Cardiac fibroblast (primary cell): Measurements from ENCODE around the gene BCL2L15.

Experiments used
- DNase-seq, 2 donors: peaks; one replicate each; pipeline versions ENCODE4 v3.0.0 to v3.0.0-alpha.2; 2010; ENCODE audit warnings: low read depth in 2 of 2
- H3K4me3 ChIP-seq, 2 donors: replicated peaks in 1 of 2; 1 replicate in 1 of 2; 2 replicates in 1 of 2; pipeline ENCODE4 v1.5.1; 2011; ENCODE audit warnings: low read depth in 2 of 2, low read length in 2 of 2, mild to moderate bottlenecking in 2 of 2, moderate library complexity in 1 of 2
- TF ChIP-seq, protein P1 (sequence below): IDR thresholded peaks from one replicate; pipeline ENCODE4 v1.5.1; 2011; ENCODE audit warnings: low read depth, mild to moderate bottlenecking, low read length, inconsistent platforms

BCL2L15 gene

DNA sequence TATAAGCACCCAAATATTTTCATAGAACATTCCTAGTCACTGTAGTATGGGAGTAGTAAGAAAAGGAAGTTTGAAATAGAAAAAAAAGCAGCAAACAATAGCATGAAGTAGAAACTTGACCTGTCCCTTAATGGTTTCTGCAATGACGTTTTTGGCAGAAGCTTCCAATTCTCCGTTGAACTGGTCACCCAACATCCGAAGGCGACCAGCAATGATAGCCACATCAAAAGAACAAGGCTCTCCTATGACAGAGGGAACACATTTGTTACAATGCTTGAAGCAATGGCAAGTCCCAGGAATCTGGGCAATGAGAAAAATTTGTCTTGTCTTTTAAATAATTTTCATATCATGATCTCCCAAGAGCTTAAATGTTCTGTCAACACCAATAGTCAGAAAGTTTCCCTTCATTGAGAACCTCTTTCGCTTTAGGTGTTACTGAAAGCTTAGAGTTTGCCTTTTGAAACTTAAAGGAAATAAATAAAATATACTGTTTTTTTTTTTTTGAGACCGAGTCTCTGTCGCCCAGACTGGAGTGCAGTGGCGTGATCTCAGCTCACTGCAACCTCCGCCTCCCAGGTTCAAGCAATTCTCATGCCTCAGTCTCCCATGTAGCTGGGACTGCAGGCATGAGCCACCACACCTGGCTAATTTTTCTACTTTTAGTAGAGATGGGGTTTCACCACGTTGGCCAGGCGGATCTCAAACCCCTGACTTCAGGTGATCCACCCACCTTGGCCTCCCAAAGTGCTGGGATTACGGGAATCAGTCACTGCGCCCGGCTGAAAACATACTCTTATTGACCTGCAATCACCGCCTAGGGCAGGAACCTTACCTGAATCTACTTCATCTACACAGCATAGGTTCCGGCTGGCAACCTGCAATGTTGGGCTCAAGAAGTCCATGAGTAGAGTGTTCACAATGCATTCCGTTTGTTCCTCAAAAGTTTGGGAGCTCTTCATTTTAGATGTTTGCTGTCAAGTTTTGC lies 672 bp downstream of the BCL2L15 start:
- TF ChIP-seq, protein P1, sequence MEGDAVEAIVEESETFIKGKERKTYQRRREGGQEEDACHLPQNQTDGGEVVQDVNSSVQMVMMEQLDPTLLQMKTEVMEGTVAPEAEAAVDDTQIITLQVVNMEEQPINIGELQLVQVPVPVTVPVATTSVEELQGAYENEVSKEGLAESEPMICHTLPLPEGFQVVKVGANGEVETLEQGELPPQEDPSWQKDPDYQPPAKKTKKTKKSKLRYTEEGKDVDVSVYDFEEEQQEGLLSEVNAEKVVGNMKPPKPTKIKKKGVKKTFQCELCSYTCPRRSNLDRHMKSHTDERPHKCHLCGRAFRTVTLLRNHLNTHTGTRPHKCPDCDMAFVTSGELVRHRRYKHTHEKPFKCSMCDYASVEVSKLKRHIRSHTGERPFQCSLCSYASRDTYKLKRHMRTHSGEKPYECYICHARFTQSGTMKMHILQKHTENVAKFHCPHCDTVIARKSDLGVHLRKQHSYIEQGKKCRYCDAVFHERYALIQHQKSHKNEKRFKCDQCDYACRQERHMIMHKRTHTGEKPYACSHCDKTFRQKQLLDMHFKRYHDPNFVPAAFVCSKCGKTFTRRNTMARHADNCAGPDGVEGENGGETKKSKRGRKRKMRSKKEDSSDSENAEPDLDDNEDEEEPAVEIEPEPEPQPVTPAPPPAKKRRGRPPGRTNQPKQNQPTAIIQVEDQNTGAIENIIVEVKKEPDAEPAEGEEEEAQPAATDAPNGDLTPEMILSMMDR, result no peak
- no peak for DNase-seq
- no peak overlapping the region for H3K4me3 ChIP-seq

DNA sequence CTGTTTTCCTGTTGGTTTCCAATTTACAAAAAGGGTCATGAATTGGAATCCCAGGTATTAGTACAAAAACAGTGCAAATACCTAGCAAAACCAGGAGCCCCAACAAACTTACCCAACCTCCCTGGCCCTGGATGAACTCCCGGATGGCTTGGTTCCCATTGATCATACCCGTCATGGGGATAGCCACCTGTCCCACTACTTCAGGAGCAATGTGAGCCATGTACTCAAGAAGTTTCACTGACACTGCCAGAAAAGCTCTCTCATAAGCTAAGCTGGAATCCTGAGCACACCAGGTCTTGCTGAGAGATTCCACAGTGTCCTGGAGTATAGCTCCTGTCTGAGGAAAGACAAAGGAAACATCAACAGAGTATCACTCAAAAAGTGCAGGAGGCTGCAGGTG lies 5.7 kb downstream of the BCL2L15 start:
- TF ChIP-seq, protein P1, result no peak
- DNase-seq, result no peak
- no peak overlapping the region for H3K4me3 ChIP-seq

- TF ChIP-seq, protein P1, result no peak
Observed at GRCh38 chr1:113879739-113880038, 7.7 kb downstream of the BCL2L15 start.

GRCh38 chr1:113876176-113876575 lies 11.2 kb downstream of the BCL2L15 start:
- TF ChIP-seq, protein P1, result no peak
- no peak for DNase-seq

More at GRCh38 chr1:113879739-113880038, 7.7 kb downstream of the BCL2L15 start:
- H3K4me3 ChIP-seq, result no peak overlapping the region
- no peak for DNase-seq

DNA sequence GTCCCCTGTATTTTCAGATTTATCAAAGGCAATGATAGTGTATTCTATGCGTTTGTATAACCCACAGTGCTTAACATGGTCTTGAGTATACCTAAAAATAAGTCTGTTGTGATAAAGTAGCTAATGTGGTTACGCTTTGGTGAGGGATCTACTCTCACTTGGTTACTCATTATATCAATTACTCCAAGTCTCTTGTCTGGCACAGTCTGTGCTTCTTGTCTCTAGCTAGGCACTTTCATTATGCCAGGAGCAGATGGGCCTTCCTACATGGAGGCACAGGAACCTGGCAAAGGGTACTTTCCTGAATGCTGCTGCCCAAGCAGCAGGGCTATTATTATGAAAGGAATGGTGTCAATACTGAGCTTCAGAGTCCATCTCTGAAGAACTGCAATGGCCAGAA lies 11.7 kb downstream of the BCL2L15 start:
- no peak for DNase-seq
- TF ChIP-seq, protein P1, result no peak
- H3K4me3 ChIP-seq, result no peak overlapping the region

More at GRCh38 chr1:113876176-113876575, 11.2 kb downstream of the BCL2L15 start:
- no peak overlapping the region for H3K4me3 ChIP-seq

DNA sequence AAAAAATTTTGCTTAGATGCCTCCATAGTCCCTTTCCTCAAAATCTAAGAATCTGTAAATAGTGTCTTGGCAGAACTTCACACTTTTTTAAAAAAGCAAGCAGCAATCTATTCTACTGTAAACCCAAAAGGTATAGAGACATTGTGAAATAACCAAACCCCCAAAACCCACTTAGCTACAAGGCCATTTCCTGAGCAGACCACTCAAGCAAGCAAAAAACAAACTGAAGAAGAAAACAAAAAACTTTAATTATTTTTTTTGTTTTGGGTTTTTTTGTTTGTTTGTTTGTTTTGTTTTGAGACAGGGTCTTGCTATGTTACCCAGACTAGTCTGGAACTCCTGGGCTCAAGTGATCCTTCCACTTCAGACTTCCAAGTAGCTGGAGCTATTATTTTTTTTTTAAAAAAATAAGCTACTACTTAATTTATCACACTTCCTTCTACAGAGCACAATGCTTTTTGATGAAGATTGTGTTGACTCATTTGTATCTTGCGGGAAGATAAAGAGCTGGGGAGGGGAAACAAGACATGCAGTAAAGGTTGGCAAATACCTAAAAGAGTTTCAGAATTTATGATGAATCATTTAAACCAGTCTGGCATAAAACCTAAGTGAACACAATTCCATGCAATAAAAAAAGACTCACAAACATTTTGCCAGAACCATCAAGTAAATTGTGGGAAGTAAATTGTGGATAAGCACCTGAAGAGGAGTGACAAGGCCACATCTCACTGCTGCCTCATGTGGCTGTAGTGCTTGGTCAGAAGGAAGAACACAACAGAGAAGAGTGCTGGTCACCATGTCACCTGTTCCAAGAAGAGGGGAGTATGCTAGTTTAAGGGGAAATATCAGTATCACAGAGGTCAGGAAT lies 13.1 kb downstream of the BCL2L15 start:
- DNase-seq, result peak; percentile 49 to 51
- TF ChIP-seq, protein P1, result peak; percentile 48
- no peak overlapping the region for H3K4me3 ChIP-seq
